Measurements from ENCODE around the gene VAV2.

The VAV2 gene

DNA sequence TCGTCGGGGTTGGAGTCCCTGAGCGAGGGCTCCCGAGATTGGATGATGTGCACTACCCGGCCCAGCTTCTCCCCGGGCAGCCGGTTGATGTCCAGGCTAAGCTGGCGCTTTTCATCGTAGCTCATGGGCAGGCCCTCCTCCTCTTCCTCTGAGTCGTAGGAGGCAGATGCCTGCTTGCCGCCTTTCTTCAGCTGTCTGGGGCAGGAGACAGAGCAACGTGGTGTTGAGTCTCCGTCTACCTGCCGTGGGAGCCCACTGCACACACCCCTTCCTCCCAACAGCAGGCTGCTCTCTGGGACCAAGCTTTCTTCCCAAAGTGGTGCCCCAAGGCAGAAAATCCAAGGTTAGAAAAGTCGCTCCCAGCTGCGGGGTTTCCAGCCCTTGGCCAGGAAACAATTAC is 44.0 kb upstream of the VAV2 start:
- DNase-seq (ENCODE audit: low spot score) = no peak
- TF ChIP-seq, protein P1, sequence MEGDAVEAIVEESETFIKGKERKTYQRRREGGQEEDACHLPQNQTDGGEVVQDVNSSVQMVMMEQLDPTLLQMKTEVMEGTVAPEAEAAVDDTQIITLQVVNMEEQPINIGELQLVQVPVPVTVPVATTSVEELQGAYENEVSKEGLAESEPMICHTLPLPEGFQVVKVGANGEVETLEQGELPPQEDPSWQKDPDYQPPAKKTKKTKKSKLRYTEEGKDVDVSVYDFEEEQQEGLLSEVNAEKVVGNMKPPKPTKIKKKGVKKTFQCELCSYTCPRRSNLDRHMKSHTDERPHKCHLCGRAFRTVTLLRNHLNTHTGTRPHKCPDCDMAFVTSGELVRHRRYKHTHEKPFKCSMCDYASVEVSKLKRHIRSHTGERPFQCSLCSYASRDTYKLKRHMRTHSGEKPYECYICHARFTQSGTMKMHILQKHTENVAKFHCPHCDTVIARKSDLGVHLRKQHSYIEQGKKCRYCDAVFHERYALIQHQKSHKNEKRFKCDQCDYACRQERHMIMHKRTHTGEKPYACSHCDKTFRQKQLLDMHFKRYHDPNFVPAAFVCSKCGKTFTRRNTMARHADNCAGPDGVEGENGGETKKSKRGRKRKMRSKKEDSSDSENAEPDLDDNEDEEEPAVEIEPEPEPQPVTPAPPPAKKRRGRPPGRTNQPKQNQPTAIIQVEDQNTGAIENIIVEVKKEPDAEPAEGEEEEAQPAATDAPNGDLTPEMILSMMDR (IDR thresholded peaks at IDR 0.05; ENCODE audit: borderline replicate concordance, control extremely low read depth, extremely low read depth, insufficient read depth, missing control alignments) = no peak
- in situ Hi-C loops (cut with MboI; ENCODE audit: low sequenced_read_pairs, unreplicated experiment) = no loop called here

DNA sequence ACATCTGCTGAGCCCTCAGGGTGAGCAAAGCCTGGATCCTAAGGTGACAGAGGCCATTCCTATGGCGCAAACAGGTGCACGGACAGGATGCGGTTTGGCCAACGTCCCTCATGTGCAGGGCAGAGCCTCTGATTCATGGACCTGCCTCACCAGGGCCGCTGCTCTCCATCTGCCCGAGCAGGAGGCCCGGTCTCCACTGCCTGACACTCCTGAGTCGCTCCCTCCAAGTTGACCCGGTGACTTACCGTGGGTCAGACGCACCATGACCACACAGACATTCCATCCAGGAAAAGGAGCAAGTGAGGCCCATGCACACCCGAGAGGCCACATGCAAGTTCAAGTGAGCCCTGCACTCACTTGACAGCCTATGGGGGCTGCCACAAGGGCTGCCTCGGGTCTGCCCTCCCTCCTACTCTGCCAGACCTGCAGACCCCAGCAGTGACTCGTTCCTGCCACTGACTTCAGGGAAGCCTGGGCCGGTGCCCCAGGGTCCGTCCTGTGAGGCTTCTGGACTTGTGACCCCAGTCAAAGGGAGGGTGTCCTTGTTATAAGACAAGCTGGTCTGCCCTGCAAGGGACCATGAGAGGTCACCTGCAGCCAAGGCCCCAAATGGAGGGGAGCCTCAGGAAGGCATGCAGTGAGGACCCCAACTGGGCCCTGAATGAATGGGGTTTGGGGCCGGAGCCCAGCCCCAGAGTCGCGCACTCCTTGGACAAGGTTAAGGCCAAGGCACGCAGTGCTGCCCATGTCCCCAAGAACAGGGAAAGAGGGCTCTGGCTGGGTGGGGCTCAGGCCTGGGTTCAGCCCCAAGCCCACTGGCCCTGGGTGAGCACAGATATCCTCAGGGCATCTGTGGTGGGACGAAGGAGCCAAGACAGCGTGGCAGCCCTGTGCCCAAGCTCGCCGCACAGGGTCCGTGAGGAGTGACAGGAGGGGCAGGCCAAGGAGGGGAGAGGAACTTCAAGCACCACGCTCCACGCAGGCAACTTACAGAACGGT is 43.2 kb upstream of the VAV2 start:
- TF ChIP-seq, protein P1 (IDR thresholded peaks at IDR 0.05; ENCODE audit: borderline replicate concordance, control extremely low read depth, extremely low read depth, insufficient read depth, missing control alignments) = no peak
- no peak for DNase-seq (ENCODE audit: low spot score)
- in situ Hi-C loops (cut with MboI; ENCODE audit: low sequenced_read_pairs, unreplicated experiment) = no loop called here

DNA sequence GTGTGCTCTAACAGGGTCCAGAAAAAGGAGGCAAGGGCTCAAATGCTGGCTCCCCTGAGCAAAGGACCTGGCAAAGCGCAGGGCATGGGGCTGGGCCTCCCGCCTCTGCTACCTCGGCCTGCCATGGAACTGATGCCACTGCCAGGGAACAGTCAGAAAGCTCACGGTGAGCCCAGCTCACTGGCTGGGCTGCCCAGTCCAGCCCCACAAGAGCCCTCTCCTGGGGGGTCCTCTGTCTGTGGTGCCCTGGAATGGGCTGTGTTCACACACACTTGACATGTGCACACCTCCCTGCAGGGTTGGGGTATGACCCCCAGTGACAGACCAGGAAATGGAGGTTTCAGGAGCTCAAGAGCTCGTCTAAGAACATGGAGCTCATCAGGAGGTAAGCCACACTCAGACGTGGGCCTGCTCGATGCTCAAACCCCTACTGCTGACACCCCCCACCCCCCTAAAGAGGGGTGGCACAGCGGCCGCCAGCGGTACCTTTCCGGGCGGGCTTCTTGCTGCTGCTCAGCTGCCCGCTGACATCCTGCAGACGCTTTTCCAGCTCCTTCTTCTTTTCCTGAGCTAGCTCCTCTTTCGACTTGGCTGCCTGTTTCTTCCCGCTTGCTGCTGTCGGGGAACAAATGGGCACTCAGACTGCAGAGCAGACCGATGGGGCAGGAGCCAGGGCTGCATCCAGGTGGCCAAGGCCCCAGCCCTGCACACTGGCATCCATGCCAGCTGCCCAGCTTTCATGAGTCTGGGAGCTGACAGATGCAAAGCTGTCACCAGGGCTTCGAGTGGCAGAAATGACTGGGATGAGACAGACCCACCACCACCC is 42.3 kb upstream of the VAV2 start:
- DNase-seq (ENCODE audit: low spot score) = no peak
- in situ Hi-C loops (cut with MboI; ENCODE audit: low sequenced_read_pairs, unreplicated experiment) = no loop called here

DNA sequence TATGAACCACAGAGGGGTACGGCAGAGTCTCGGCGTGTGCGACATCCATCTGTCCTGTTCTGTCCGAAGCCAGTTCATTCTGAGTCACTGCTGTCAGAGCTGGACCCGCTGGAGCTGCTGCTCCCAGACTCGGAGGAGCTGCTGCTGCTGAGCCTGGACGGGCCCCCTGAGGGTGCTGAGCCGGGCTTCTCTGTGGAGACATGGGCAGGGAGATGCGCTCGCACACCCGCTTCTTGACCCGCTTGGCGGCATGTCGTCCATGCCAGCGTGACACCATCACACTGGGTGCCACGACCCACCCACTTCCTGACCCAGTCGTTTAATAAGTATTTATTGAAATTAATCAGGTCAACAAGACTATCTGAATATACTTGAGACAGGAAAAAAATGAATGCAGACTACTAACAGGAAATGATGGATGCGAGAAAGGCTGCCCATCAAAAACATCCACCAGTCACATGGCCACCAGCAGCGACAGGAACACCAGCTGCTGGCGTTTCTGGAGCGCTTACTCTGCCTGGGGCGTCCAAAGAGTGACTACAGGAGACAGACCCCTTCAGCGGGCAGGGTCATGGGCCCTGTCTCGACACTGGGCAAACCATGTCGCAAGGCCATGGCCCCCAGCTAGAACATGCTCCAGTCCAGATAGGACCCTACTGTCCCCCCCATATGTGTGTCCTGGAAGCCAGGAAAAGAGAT is 41.5 kb upstream of the VAV2 start:
- no peak for DNase-seq (ENCODE audit: low spot score)
- in situ Hi-C loops (cut with MboI; ENCODE audit: low sequenced_read_pairs, unreplicated experiment) = no loop called here
- TF ChIP-seq, protein P1 (IDR thresholded peaks at IDR 0.05; ENCODE audit: borderline replicate concordance, control extremely low read depth, extremely low read depth, insufficient read depth, missing control alignments) = no peak

More for the DNA sequence above, 42.3 kb upstream of the VAV2 start:
- TF ChIP-seq, protein P1 (IDR thresholded peaks at IDR 0.05; ENCODE audit: borderline replicate concordance, control extremely low read depth, extremely low read depth, insufficient read depth, missing control alignments) = no peak

DNA sequence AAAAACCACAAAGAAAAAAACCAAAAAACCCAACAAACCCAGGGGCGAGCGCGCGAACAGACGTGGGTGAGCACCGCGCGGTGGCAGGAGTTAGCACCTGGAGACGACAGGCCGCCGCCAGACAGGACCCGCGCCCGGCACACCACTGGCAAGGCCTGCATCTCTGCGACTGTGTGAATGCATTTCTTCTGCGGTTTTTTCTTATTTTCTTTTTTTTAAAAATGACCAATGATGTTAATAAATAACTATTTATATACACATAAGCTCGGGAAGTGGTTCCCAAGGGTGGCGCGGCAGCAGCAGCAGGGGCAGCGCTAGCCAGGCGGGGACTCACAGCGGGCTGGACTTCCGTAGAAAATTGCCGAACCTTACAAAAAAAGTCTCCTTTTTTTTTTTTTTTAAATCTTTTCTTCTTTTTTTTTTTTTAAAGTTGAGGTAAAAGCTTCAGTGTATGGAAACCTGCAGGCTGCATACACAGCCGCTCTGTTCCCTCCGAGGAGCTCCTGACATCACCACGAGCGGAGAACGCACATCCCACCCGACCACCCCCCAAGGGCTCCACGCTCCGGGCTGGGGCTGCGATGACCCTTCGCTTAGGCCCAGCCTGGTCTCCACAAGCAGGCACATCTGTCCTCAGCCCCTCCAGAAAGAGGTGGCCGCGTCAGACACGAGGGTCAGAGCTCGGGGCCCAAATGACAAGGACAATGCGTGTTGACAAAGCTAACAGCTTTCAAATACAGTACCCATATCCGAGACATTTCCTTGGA is 40.5 kb upstream of the VAV2 start:
- in situ Hi-C loops (cut with MboI; ENCODE audit: low sequenced_read_pairs, unreplicated experiment) = no loop called here
- TF ChIP-seq, protein P1 (IDR thresholded peaks at IDR 0.05; ENCODE audit: borderline replicate concordance, control extremely low read depth, extremely low read depth, insufficient read depth, missing control alignments) = no peak
- DNase-seq (ENCODE audit: low spot score) = no peak

All from GM13976 (cell line).